Spinal cord (tissue), 10 donors: ENCODE results near the gene GIGYF2. TPM values are rescaled to one million over a fixed set of nuclear protein-coding genes. Genes with fewer than 3 reads are reported as not detected.

Experiments
- DNase-seq, 6 donors: peaks; one replicate each; pipeline versions ENCODE4 v3.0.0 to v3.0.0-alpha.2; 2013 to 2015; ENCODE audit warnings: low spot score in 6 of 6, low read depth in 4 of 6
- H3K27ac ChIP-seq: one replicate; pipeline ENCODE4 v1.5.1; 2013; ENCODE audit warnings: low read depth, low read length, control low read depth
- H3K27me3 ChIP-seq: one replicate; pipeline ENCODE4 v1.6.1; 2013; ENCODE audit warnings: low read length; ENCODE audit not compliant: control insufficient read depth, insufficient read depth
- H3K36me3 ChIP-seq: one replicate; pipeline ENCODE4 v1.6.1; 2013; ENCODE audit warnings: low read length; ENCODE audit not compliant: control insufficient read depth, insufficient read depth
- H3K4me1 ChIP-seq: one replicate; pipeline ENCODE4 v1.6.1; 2013; ENCODE audit warnings: low read length; ENCODE audit not compliant: control insufficient read depth, insufficient read depth
- H3K4me3 ChIP-seq: one replicate; pipeline ENCODE4 v1.5.1; 2013; ENCODE audit warnings: low read depth, low read length, control low read depth
- H3K9me3 ChIP-seq: one replicate; pipeline ENCODE4 v1.6.1; 2013; ENCODE audit warnings: low read length; ENCODE audit not compliant: control insufficient read depth, insufficient read depth
- WGBS: methylation state at CpG from one replicate; pipeline ENCODE4 v1.1.5; 2013; ENCODE audit warnings: missing lambda C conversion rate; ENCODE audit not compliant: insufficient coverage; 5-methylcytosine and 5-hydroxymethylcytosine counted together
- polyA plus RNA-seq, 2 donors: library from polyadenylated mRNA; unstranded; fragments of 120-200 nt; gene quantifications; one replicate each; pipeline ENCODE4 v1.2.1, GENCODE V29; 2013; ENCODE audit not compliant: insufficient read length in 2 of 2
- total RNA-seq, 2 donors: library from RNA; depleted of rRNA in 1 of 2; stranded (reverse); fragments of 120-200 nt in 1 of 2; fragments of >200 nt in 1 of 2; gene quantifications; one replicate each; pipeline versions ENCODE4 v1.2.3 to v1.2.4, GENCODE V29; 2013 to 2014
- donor health status: healthy.

The GIGYF2 gene
- total and polyA plus RNA-seq, 4 donors: 38.9 to 98.7 (median 65.5) TPM

GRCh38 chr2:232787806-232788205 lies 90.7 kb downstream of the GIGYF2 start:
- H3K27ac ChIP-seq: no peak overlapping the region
- no peaks in the 10 kb centered on the region for H3K9me3 ChIP-seq
- no peaks in the 10 kb centered on the region for H3K27me3 ChIP-seq
- H3K36me3 ChIP-seq: peaks cover 9% of the 10 kb centered on the region
- no peak overlapping the region for H3K4me3 ChIP-seq
- DNase-seq: no peak
- H3K4me1 ChIP-seq: no peaks in the 10 kb centered on the region

- H3K4me1 ChIP-seq: no peaks in the 10 kb centered on the region
- H3K4me3 ChIP-seq: no peak overlapping the region
- H3K9me3 ChIP-seq: no peaks in the 10 kb centered on the region
- H3K36me3 ChIP-seq: peaks cover 17% of the 10 kb centered on the region
- no peak for DNase-seq
- H3K27ac ChIP-seq: no peak overlapping the region
- 100% methylated on average over 3 of the region's 4 CpGs for WGBS
- no peaks in the 10 kb centered on the region for H3K27me3 ChIP-seq
These were observed 92.0 kb downstream of the GIGYF2 start for GRCh38 chr2:232789082-232789481.

- no peaks in the 10 kb centered on the region for H3K4me1 ChIP-seq
- H3K27ac ChIP-seq: no peak overlapping the region
- WGBS: 96% methylated on average over 3 of the region's 4 CpGs
- peaks cover 23% of the 10 kb centered on the region for H3K36me3 ChIP-seq
- no peak for DNase-seq
- no peak overlapping the region for H3K4me3 ChIP-seq
- no peaks in the 10 kb centered on the region for H3K9me3 ChIP-seq
- no peaks in the 10 kb centered on the region for H3K27me3 ChIP-seq
These were observed 94.4 kb downstream of the GIGYF2 start for GRCh38 chr2:232791518-232791917.

GRCh38 chr2:232793271-232793670 lies 96.1 kb downstream of the GIGYF2 start:
- no peak overlapping the region for H3K4me3 ChIP-seq
- H3K27me3 ChIP-seq: no peaks in the 10 kb centered on the region
- DNase-seq: no peak
- no peaks in the 10 kb centered on the region for H3K9me3 ChIP-seq
- 69% methylated on average over 4 of the region's 4 CpGs for WGBS
- peaks cover 31% of the 10 kb centered on the region for H3K36me3 ChIP-seq
- no peak overlapping the region for H3K27ac ChIP-seq
- H3K4me1 ChIP-seq: no peaks in the 10 kb centered on the region

GRCh38 chr2:232794981-232795380 lies 97.8 kb downstream of the GIGYF2 start:
- Histone ChIP-seq H3K4me1 (no peaks in the 10 kb centered on the region), H3K27ac (no peak overlapping the region), H3K36me3 (peaks cover 31% of the 10 kb centered on the region), H3K27me3 (no peaks in the 10 kb centered on the region), H3K9me3 (no peaks in the 10 kb centered on the region), H3K4me3 (no peak overlapping the region)
- DNase-seq: no peak
- no CpG with 5 or more reads among the region's 1 CpG for WGBS

- peak in 3 of 6 donors; percentile 4 to 49 (median 5) for DNase-seq
- no peak overlapping the region for H3K27ac ChIP-seq
- no CpG with 5 or more reads among the region's 1 CpG for WGBS
These were observed 98.8 kb downstream of the GIGYF2 start for GRCh38 chr2:232795920-232796319.

GRCh38 chr2:232798187-232798586 lies 101.1 kb downstream of the GIGYF2 start:
- DNase-seq: peak in 1 of 6 donors; percentile 58
- H3K36me3 ChIP-seq: peaks cover 27% of the 10 kb centered on the region
- H3K4me1 ChIP-seq: no peaks in the 10 kb centered on the region
- H3K9me3 ChIP-seq: peaks cover 7% of the 10 kb centered on the region
- no peak overlapping the region for H3K27ac ChIP-seq
- no peaks in the 10 kb centered on the region for H3K27me3 ChIP-seq
- no peak overlapping the region for H3K4me3 ChIP-seq

More at GRCh38 chr2:232795920-232796319, 98.8 kb downstream of the GIGYF2 start:
- no peak overlapping the region for H3K4me3 ChIP-seq
- H3K9me3 ChIP-seq: no peaks in the 10 kb centered on the region
- no peaks in the 10 kb centered on the region for H3K27me3 ChIP-seq
- no peaks in the 10 kb centered on the region for H3K4me1 ChIP-seq
- peaks cover 33% of the 10 kb centered on the region for H3K36me3 ChIP-seq

GRCh38 chr2:232800166-232800565 lies 103.0 kb downstream of the GIGYF2 start:
- DNase-seq: no peak
- no peak overlapping the region for H3K4me3 ChIP-seq
- WGBS: no CpG with 5 or more reads among the region's 2 CpGs
- H3K27me3 ChIP-seq: no peaks in the 10 kb centered on the region
- peaks cover 7% of the 10 kb centered on the region for H3K9me3 ChIP-seq
- no peak overlapping the region for H3K27ac ChIP-seq
- H3K4me1 ChIP-seq: no peaks in the 10 kb centered on the region
- peaks cover 22% of the 10 kb centered on the region for H3K36me3 ChIP-seq

GRCh38 chr2:232802091-232802490 lies 105.0 kb downstream of the GIGYF2 start:
- no CpG with 5 or more reads among the region's 3 CpGs for WGBS
- no peaks in the 10 kb centered on the region for H3K27me3 ChIP-seq
- no peak overlapping the region for H3K27ac ChIP-seq
- peaks cover 15% of the 10 kb centered on the region for H3K36me3 ChIP-seq
- no peak for DNase-seq
- H3K4me3 ChIP-seq: no peak overlapping the region
- peaks cover 7% of the 10 kb centered on the region for H3K9me3 ChIP-seq
- H3K4me1 ChIP-seq: no peaks in the 10 kb centered on the region

GRCh38 chr2:232809349-232810124 lies 112.4 kb downstream of the GIGYF2 start:
- Histone ChIP-seq H3K4me3 (no peak overlapping the region), H3K27ac (no peak overlapping the region), H3K27me3 (no peaks in the 10 kb centered on the region), H3K9me3 (no peaks in the 10 kb centered on the region), H3K36me3 (peaks cover 30% of the 10 kb centered on the region), H3K4me1 (no peaks in the 10 kb centered on the region)
- DNase-seq: peak in 1 of 6 donors; percentile 20
- WGBS: 92% methylated on average over 2 of the region's 5 CpGs
